ENCODE results near the gene PBX3. TPM values are rescaled to one million over a fixed set of nuclear protein-coding genes. Genes with fewer than 3 reads are reported as not detected.

Gene PBX3
- polyA plus RNA-seq, 1 donor = 20.3 TPM

- Histone ChIP-seq H3K27me3 (ENCODE audit: control insufficient read depth, insufficient read depth, low read length) (no peaks in the 10 kb centered on the region), H3K36me3 (ENCODE audit: control insufficient read depth, insufficient read depth, low read length) (no peaks in the 10 kb centered on the region), H3K9me3 (ENCODE audit: control insufficient read depth, low read depth, low read length) (no peaks in the 10 kb centered on the region), H3K4me1 (ENCODE audit: control insufficient read depth, insufficient read depth, low read length) (no peaks in the 10 kb centered on the region), H3K4me3 (ENCODE audit: low read length) (no peak overlapping the region), H3K27ac (ENCODE audit: low read length) (no peak overlapping the region)
- no CpG with 5 or more reads among the region's 2 CpGs for WGBS (ENCODE audit: insufficient coverage, low lambda C conversion rate)
- no peak for DNase-seq
These were observed 237.3 kb downstream of the PBX3 start for GRCh38 chr9:125984461-125984860.

DNA sequence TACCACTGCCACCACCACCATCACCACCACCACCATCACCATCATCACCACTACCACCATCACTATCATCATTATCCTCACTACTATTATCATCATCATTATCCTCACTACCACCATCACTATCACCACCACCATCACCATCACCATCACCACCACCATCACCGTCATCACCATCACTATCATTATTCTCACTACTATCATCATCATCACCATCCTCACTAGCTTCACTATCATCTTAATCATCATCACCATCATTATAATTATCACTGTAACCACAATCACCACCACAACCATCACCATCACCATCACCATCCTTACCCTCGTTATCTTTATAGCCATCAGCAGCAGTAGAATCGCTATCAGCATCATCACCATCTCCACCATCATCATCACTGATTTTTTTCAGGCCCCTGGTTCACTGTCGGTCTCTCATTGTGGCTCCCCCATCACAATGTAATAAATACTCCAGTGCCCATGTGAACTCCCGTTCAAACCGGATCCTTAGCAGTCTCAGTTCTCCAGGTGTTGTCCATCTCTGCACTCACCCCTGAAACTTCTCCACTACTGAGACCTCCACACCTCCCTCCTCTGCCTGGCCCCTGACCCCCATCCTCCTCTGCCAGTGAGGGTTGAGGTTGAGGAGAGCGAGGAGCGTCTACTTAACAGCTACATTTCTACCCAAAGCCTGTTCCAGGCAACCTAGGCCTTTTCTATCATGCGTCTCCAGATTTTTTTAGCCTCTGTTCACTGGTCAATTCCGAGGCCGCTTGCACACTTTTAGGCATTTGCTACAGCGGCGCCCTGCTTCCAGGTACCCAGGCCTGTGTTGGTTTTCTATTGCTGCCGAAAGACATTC is 238.2 kb downstream of the PBX3 start:
- Histone ChIP-seq H3K9me3 (ENCODE audit: control insufficient read depth, low read depth, low read length) (no peaks in the 10 kb centered on the region), H3K27ac (ENCODE audit: low read length) (no peak overlapping the region), H3K4me1 (ENCODE audit: control insufficient read depth, insufficient read depth, low read length) (no peaks in the 10 kb centered on the region), H3K36me3 (ENCODE audit: control insufficient read depth, insufficient read depth, low read length) (no peaks in the 10 kb centered on the region), H3K27me3 (ENCODE audit: control insufficient read depth, insufficient read depth, low read length) (no peaks in the 10 kb centered on the region), H3K4me3 (ENCODE audit: low read length) (no peak overlapping the region)
- WGBS (ENCODE audit: insufficient coverage, low lambda C conversion rate) = 100% methylated on average over 3 of the region's 14 CpGs
- no peak for DNase-seq

GRCh38 chr9:125985998-125986655 is 239.0 kb downstream of the PBX3 start:
- no peak for DNase-seq

GRCh38 chr9:125986966-125987365 is 239.8 kb downstream of the PBX3 start:
- no peaks in the 10 kb centered on the region for H3K27me3 ChIP-seq (ENCODE audit: control insufficient read depth, insufficient read depth, low read length)
- no peak for DNase-seq
- no peak overlapping the region for H3K27ac ChIP-seq (ENCODE audit: low read length)
- no peak overlapping the region for H3K4me3 ChIP-seq (ENCODE audit: low read length)
- no peaks in the 10 kb centered on the region for H3K36me3 ChIP-seq (ENCODE audit: control insufficient read depth, insufficient read depth, low read length)
- no CpG with 5 or more reads among the region's 3 CpGs for WGBS (ENCODE audit: insufficient coverage, low lambda C conversion rate)
- no peaks in the 10 kb centered on the region for H3K4me1 ChIP-seq (ENCODE audit: control insufficient read depth, insufficient read depth, low read length)
- no peaks in the 10 kb centered on the region for H3K9me3 ChIP-seq (ENCODE audit: control insufficient read depth, low read depth, low read length)

More at GRCh38 chr9:125985998-125986655, 239.0 kb downstream of the PBX3 start:
- no CpG with 5 or more reads among the region's 17 CpGs for WGBS (ENCODE audit: insufficient coverage, low lambda C conversion rate)
- Histone ChIP-seq H3K27me3 (ENCODE audit: control insufficient read depth, insufficient read depth, low read length) (no peaks in the 10 kb centered on the region), H3K4me3 (ENCODE audit: low read length) (no peak overlapping the region), H3K27ac (ENCODE audit: low read length) (no peak overlapping the region), H3K9me3 (ENCODE audit: control insufficient read depth, low read depth, low read length) (no peaks in the 10 kb centered on the region), H3K36me3 (ENCODE audit: control insufficient read depth, insufficient read depth, low read length) (no peaks in the 10 kb centered on the region), H3K4me1 (ENCODE audit: control insufficient read depth, insufficient read depth, low read length) (no peaks in the 10 kb centered on the region)

- H3K9me3 ChIP-seq (ENCODE audit: control insufficient read depth, low read depth, low read length) = no peaks in the 10 kb centered on the region
- no peak overlapping the region for H3K27ac ChIP-seq (ENCODE audit: low read length)
- no peaks in the 10 kb centered on the region for H3K27me3 ChIP-seq (ENCODE audit: control insufficient read depth, insufficient read depth, low read length)
- WGBS (ENCODE audit: insufficient coverage, low lambda C conversion rate) = no CpG with 5 or more reads among the region's 5 CpGs
- no peak overlapping the region for H3K4me3 ChIP-seq (ENCODE audit: low read length)
- H3K36me3 ChIP-seq (ENCODE audit: control insufficient read depth, insufficient read depth, low read length) = no peaks in the 10 kb centered on the region
- DNase-seq = no peak
- H3K4me1 ChIP-seq (ENCODE audit: control insufficient read depth, insufficient read depth, low read length) = no peaks in the 10 kb centered on the region
These were observed 240.2 kb downstream of the PBX3 start for GRCh38 chr9:125987420-125987819.

- no CpG with 5 or more reads among the region's 9 CpGs for WGBS (ENCODE audit: insufficient coverage, low lambda C conversion rate)
- no peak overlapping the region for H3K27ac ChIP-seq (ENCODE audit: low read length)
These were observed 241.4 kb downstream of the PBX3 start for GRCh38 chr9:125988479-125989050.

GRCh38 chr9:125989090-125989501 is 241.9 kb downstream of the PBX3 start:
- H3K4me1 ChIP-seq (ENCODE audit: control insufficient read depth, insufficient read depth, low read length) = no peaks in the 10 kb centered on the region
- whole genome bisulfite sequencing (ENCODE audit: insufficient coverage, low lambda C conversion rate) = no CpG with 5 or more reads among the region's 8 CpGs
- no peak overlapping the region for H3K4me3 ChIP-seq (ENCODE audit: low read length)

More at GRCh38 chr9:125988479-125989050, 241.4 kb downstream of the PBX3 start:
- Histone ChIP-seq H3K9me3 (ENCODE audit: control insufficient read depth, low read depth, low read length) (no peaks in the 10 kb centered on the region), H3K4me3 (ENCODE audit: low read length) (no peak overlapping the region), H3K36me3 (ENCODE audit: control insufficient read depth, insufficient read depth, low read length) (no peaks in the 10 kb centered on the region), H3K27me3 (ENCODE audit: control insufficient read depth, insufficient read depth, low read length) (no peaks in the 10 kb centered on the region), H3K4me1 (ENCODE audit: control insufficient read depth, insufficient read depth, low read length) (no peaks in the 10 kb centered on the region)
- no peak for DNase-seq

DNA sequence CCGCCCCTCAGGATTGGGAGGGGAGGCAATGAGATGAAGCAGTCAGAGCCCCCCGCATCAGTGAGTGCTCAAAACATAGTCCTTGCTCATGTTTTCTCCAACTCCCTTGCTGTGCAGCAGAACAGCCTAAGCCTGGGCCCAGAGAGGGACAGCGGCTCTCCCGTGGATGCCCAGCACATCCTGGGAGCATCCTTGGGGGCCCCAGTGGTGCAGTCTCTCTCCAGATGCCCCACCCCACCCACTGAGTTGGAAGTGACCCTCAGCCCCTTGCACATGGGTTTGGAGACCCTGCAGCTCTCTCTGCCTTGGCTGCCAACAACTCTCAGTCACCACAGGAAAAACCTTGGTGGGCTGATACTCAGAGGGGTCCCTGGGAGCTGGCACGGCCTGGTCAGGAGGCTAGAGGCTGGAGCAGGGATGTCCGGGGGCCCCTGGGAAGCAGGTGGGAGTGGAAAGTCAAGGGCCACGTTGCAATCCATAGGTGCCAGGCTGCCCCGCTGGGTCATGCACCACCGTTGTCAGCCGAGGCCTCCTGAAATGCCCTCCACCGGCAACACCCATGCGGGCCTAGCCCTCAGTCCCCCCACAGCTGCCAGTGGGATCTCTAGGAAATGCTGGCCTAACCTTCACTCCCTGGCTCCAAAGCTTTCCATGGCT is 242.5 kb downstream of the PBX3 start:
- WGBS (ENCODE audit: insufficient coverage, low lambda C conversion rate) = no CpG with 5 or more reads among the region's 12 CpGs
- Histone ChIP-seq H3K9me3 (ENCODE audit: control insufficient read depth, low read depth, low read length) (no peaks in the 10 kb centered on the region), H3K36me3 (ENCODE audit: control insufficient read depth, insufficient read depth, low read length) (no peaks in the 10 kb centered on the region), H3K4me1 (ENCODE audit: control insufficient read depth, insufficient read depth, low read length) (no peaks in the 10 kb centered on the region), H3K27ac (ENCODE audit: low read length) (no peak overlapping the region), H3K27me3 (ENCODE audit: control insufficient read depth, insufficient read depth, low read length) (no peaks in the 10 kb centered on the region), H3K4me3 (ENCODE audit: low read length) (no peak overlapping the region)
- no peak for DNase-seq

More at GRCh38 chr9:125989090-125989501, 241.9 kb downstream of the PBX3 start:
- DNase-seq = no peak
- H3K36me3 ChIP-seq (ENCODE audit: control insufficient read depth, insufficient read depth, low read length) = no peaks in the 10 kb centered on the region
- no peaks in the 10 kb centered on the region for H3K9me3 ChIP-seq (ENCODE audit: control insufficient read depth, low read depth, low read length)
- no peaks in the 10 kb centered on the region for H3K27me3 ChIP-seq (ENCODE audit: control insufficient read depth, insufficient read depth, low read length)
- no peak overlapping the region for H3K27ac ChIP-seq (ENCODE audit: low read length)

DNA sequence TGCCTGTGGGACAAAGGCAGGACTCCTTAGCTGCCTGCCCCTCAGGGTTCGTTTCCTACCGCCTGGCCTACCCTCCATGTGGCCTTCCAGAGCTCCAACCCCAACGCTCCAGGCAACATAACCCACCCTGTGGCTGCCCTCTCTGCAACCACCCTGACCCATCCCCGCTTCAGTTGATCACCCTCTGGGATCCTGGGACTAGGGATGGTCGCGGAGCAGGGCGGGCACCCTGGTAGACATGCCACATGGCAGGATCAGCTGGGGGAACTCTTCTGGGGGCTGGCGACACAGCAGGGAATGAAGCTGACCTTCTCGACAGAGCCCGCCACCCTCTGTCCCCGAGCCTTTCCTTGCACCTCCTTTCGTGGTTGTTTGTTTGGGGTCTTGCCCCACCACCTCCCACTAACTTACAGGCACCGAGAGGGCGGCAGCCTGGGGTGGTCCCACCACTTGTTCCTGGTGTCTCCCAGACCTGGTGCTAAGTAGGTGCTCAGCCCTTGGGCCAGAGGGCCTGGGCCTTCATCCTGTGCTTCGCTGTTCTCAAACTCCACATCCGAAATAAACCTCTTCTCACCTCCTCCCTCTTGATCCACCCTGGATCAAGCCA is 243.1 kb downstream of the PBX3 start:
- WGBS (ENCODE audit: insufficient coverage, low lambda C conversion rate) = no CpG with 5 or more reads among the region's 16 CpGs
- H3K4me3 ChIP-seq (ENCODE audit: low read length) = no peak overlapping the region
- DNase-seq = no peak
- H3K4me1 ChIP-seq (ENCODE audit: control insufficient read depth, insufficient read depth, low read length) = no peaks in the 10 kb centered on the region
- no peaks in the 10 kb centered on the region for H3K9me3 ChIP-seq (ENCODE audit: control insufficient read depth, low read depth, low read length)
- no peaks in the 10 kb centered on the region for H3K36me3 ChIP-seq (ENCODE audit: control insufficient read depth, insufficient read depth, low read length)
- H3K27me3 ChIP-seq (ENCODE audit: control insufficient read depth, insufficient read depth, low read length) = no peaks in the 10 kb centered on the region
- no peak overlapping the region for H3K27ac ChIP-seq (ENCODE audit: low read length)

- peak in 1 of 2 donors; percentile 13 for DNase-seq
- WGBS (ENCODE audit: insufficient coverage, low lambda C conversion rate) = no CpG with 5 or more reads among the region's 12 CpGs
- no peaks in the 10 kb centered on the region for H3K9me3 ChIP-seq (ENCODE audit: control insufficient read depth, low read depth, low read length)
These were observed 243.6 kb downstream of the PBX3 start for GRCh38 chr9:125990793-125991220.

More at GRCh38 chr9:125990793-125991220, 243.6 kb downstream of the PBX3 start:
- no peak overlapping the region for H3K27ac ChIP-seq (ENCODE audit: low read length)
- H3K4me1 ChIP-seq (ENCODE audit: control insufficient read depth, insufficient read depth, low read length) = no peaks in the 10 kb centered on the region
- no peaks in the 10 kb centered on the region for H3K36me3 ChIP-seq (ENCODE audit: control insufficient read depth, insufficient read depth, low read length)
- H3K4me3 ChIP-seq (ENCODE audit: low read length) = no peak overlapping the region
- H3K27me3 ChIP-seq (ENCODE audit: control insufficient read depth, insufficient read depth, low read length) = no peaks in the 10 kb centered on the region

Measured in large intestine (tissue), 3 donors.